Measurements from ENCODE around the gene KANSL1L. TPM values are rescaled to one million over a fixed set of nuclear protein-coding genes. Genes with fewer than 3 reads are reported as not detected.
"Not testable (repeated sequence)": the region's sequence is repeated elsewhere in the genome, so short reads cannot be mapped to it uniquely, and the experiment has no call there.

Gene KANSL1L, protein sequence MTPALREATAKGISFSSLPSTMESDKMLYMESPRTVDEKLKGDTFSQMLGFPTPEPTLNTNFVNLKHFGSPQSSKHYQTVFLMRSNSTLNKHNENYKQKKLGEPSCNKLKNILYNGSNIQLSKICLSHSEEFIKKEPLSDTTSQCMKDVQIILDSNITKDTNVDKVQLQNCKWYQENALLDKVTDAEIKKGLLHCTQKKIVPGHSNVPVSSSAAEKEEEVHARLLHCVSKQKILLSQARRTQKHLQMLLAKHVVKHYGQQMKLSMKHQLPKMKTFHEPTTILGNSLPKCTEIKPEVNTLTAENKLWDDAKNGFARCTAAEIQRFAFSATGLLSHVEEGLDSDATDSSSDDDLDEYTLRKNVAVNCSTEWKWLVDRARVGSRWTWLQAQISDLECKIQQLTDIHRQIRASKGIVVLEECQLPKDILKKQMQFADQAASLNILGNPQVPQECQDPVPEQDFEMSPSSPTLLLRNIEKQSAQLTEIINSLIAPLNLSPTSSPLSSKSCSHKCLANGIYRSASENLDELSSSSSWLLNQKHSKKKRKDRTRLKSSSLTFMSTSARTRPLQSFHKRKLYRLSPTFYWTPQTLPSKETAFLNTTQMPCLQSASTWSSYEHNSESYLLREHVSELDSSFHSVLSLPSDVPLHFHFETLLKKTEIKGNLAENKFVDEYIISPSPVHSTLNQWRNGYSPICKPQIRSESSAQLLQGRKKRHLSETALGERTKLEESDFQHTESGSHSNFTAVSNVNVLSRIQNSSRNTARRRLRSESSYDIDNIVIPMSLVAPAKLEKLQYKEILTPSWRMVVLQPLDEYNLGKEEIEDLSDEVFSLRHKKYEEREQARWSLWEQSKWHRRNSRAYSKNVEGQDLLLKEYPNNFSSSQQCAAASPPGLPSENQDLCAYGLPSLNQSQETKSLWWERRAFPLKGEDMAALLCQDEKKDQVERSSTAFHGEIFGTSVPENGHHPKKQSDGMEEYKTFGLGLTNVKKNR
- total RNA-seq (2014; rRNA removed; shearing (Covaris generic)), result 14.2 and 18.5 TPM in 2 replicates

DNA sequence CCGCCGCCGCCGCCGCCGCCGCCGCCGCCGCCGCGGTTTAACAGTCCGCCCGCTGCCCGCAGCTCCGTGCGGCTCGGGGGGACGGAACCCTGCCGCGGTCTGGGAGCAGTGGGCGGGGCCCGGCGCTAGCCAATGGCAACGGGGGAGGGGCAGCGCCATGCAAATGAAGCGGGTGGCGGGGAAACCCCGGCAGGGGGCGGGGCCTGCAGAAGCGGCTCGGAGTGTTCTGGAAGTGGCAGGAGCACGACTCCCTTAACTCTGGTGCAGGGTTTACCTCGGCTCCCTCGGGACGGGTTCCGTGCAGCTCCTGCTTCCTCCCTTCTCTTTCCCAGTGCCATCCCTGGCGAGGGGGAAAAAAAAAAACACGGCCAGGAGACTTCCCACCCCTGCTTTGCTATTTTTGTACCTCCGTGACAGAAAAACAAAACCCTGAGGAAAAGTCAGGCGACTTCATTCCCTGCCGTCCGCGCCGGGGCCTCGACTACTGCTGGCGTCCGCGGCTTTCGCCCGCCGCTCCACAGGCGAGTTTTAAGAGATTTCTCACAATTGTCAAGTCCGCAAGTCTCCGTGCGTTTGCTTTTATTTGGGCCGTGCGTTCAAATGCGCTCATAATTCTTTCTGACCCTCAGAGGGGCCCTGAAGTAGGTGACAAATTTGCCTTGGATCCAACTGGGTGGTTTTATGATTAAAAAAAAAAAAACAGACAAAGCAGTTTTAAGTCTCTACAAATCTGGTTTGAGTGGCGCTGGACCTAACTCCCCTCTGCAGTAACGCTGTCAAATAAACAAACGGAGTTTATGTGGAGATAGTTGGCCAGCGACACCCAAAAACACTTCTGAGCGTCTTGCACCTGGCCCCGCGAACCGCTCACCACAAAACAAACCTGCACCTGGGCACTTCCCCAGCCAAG lies at the start of gene KANSL1L:
TSS of gene KANSL1L (minus strand) at position 101 of the 910 bp plus-strand sequence. CDS start 16,827 bp downstream, outside the sequence.
- DNase-seq (ENCODE audit: low spot score), result peak; percentile 96

DNA sequence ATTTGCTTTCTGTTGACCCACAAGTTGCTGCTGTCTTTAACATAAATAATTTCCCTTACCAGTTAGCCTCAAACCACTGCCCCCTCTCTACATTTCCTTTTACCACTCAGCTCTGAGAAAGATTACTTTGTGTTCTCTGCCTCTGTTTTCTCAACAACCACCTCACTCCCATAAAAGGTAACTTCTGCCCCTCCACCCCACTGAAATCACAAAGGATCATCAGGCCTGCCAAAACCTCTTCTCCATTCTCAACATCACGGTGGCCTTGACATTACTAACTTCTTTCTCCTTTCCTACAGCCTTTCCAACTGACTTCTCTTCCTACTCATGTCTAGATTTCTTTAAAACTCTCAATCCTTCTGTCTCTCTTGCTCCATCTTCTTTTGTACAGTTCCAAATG lies 43.9 kb upstream of the KANSL1L start:
- DNase-seq (ENCODE audit: low spot score), result no peak

DNA sequence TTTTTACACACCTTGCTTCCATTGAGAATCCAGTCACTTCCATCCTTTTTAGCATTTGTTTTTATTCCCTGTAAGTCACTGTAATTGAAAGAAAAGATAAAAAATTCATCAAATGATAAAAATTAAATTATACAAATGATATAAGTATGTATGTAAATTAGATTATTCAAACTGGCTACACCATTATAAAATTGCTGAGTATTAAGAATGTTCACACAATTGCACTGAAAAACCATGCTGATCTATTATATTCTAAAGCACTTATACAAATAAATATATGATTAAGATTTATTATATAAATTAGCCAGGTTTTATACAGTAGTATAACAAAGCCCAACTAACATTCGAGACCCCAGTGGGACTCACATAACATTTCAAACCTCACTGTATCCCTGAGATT lies 39.0 kb upstream of the KANSL1L start:
- no peak for DNase-seq (ENCODE audit: low spot score)

DNA sequence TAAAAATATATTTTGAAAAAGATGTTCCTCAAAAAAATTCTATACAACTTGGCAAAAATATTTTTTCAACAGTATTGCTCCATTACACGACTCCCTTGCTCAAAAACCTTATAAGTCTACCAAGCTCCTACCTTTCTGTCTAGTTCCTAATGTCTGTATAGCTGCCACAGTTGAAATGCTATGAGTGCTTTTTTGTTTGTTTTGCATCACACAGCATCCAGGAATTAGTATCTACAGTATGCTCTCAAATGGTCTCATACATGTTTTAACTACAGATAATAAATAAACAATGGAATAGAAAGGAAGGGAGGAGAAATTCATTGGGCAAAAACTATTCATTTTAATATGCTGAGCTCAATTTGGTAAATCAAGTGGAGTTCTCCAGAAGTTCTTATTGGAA lies 36.7 kb upstream of the KANSL1L start:
- no peak for DNase-seq (ENCODE audit: low spot score)

DNA sequence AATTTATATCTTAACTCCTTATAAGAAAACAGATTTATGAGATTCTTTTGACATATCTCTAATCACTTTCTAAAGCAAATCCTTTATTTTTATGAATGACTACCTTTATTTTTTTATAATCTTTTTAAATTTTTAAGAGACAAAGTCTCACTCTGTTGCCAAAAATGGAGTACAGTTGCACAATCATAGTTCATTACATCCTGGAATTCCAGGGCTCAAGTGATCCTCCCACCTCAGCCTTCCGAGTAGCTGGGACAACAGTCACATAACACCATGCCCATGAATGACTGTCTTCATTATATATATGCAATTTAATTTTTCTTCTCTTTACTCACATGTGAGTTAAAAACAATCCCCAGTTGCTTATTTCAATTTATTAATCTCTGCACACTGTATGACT lies 32.3 kb upstream of the KANSL1L start:
- no peak for DNase-seq (ENCODE audit: low spot score)

DNA sequence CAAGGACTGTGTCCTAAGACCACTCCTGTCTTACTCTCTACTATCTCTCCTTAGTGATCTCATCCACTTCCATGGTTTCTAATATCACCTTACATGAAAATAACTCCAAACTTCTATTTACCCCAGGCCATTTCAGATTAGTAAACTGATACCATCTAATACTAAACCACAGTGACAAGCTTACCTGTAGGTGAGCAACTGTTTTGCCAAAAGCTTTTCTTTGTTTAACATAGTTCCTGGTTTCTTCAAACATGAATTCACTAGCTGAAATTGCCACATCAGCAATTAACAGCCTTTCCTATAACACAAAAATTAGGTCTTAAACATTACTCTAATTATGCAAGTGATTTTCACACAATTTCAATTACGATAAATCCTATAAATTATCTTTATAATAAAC lies 31.9 kb upstream of the KANSL1L start:
- DNase-seq (ENCODE audit: low spot score), result no peak

DNA sequence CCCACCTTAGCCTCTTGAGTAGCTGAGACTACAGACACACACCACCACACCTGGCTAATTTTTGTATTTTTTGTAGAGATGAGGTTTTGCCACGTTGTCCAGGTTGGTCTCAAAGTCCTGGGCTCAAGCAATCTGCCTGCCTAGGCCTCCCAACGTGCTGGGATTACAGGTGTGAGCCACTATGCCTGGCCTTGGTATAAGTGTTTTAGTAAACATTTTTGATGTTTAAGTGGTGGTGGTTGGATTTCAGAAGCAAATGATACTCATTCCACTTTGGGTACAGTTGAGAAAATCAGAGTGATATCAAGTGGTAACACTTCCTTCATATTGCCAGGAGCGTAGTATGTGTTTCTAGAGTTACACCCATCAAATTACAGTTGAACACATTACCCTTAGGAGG lies 28.6 kb upstream of the KANSL1L start:
- DNase-seq (ENCODE audit: low spot score), result no peak

DNA sequence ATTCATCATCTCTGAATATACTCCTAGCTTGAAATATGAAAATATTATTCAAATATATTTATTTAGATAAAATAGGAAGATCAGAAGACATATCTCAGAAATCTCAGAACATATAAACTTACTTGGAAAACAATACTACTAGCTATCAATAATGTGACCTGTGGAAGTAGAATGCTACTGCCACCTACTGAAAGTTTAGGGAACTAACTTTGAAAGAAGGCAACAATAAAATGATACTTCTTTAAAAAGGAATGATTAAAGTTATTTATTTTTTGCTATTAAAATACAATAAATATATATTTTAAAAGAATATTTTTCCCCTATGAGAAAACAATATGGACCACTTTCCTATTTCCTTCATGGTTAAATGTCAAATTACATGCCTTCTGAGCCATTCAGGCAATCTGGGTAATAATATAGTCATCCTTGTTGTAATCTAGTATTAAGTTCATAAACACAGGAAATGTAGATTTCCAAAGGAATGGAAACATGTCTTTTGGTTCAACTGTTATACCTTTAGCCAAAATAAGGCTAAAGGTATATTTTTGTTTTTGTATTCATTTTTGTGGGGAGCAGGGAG lies 28.1 kb upstream of the KANSL1L start:
- DNase-seq (ENCODE audit: low spot score), result peak; percentile 68

DNA sequence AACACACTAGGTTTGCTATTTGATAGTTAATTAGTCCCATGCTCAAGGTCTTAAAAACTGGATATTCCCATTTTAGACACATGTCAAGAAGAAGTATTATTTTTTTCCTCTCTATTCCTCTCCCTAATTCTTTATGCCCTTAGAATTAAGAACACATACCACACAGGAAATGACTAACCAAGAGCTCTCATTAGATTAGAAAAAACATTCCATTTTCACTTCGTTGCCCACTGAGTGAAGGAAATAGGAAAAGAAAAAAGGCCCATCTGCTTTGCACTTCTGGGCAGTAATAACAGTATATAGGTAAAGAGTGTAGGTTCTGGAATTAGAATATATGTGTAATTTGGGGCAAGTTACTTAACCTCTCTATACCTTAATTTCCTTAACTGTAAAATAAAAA lies 27.1 kb upstream of the KANSL1L start:
- no peak for DNase-seq (ENCODE audit: low spot score)

DNA sequence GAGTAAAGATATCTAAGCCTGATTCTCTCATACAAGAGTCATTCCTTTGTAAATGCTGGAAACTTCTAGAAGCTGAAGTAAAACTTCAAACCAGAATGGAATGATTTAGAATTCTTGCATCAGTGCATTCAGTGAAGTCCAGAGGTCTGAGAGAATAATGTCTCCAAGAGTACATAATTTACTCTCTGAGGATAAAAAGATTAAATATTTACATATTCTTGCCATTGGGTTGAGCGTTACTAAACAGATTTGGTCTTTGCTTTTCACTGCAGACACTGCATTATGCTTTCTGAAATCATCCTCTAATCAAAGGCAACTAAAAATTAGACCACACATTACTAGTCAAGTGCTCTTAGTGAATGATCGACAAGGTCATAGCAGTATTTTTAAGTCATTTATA lies 26.5 kb upstream of the KANSL1L start:
- no peak for DNase-seq (ENCODE audit: low spot score)

DNA sequence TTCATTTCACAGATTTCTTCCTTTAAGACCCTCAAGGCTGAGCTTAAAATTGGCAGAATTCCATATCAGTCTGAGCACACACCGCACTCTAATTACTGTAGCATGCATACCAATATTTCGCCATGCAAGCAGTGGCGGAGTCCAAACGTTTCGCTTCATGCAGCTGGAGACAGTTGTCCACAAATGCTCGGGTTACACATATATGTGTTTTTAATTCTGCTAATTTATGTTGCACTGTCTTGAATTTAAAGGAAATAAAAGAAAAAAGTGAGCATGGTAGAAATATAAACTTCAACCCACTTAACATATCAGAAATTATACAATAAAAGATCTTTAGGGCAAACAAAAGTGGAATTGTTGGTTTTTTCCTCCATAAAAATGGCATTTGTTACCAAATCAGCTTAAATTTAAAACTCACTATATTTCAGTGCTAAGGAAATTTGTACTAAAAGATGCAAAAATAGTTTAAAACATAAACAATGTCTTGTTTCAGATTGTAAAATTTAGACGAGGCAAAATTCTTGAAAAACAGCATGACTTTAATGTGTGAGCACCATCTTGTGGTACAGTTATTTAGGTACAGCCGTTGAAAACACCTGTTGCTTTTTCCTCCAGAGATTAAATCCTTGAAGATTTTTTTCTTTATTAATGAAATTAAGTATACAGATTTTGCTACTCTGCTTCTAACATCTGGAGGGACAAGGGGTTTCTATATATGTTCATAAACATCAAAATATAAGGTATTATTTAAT lies 24.1 kb upstream of the KANSL1L start:
- peak; percentile 57 for DNase-seq (ENCODE audit: low spot score)

DNA sequence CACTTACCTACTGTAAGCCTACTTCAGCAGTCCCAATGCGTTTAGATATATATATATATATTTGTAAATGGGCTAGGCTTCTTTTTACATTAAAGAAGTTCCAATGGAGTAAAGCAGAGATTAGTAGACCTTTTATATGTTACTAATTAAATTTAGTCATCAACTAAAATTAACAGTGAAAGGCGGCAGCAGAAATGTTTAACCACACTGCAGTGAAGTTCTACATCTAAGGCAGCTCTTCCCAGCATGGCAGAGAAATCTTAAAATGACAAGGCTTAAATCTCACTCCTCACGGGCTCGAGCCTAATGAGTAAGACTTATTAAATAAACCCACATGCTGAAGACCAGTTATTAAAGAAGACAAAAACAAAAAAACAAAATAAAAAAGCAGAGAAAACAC lies 19.1 kb upstream of the KANSL1L start:
- peak; percentile 74 for DNase-seq (ENCODE audit: low spot score)

DNA sequence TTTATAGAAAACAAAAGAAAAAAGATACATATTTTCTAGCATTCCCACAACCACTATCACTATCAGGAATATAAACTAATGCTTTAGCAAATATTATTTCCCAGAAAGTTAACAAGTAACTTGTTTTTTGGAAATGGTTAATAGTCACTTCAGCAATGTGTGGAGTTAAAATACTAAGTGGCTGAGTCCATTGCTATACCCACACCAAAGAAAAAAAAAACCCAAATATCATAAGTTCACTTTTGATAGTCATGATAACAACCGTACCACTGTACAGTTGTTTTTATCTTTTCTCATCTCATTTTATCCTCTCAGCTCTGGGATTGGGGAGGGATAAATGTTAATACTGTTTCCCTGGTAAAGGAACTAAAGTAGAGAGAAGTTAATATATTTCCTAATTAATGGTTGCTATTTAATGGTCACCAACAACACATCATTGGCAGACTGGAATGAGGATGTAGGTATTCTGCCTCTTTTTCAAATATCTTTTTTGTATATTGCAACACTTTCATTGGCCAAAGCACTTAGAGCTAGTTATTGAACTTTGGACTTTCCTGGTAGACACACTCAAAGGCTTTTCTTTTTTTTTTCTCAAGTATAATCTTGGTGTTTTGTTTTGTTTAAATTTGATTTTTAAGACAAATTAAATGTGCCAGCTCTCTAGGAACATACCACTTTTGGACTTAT lies 18.4 kb upstream of the KANSL1L start:
- DNase-seq (ENCODE audit: low spot score), result peak; percentile 82

DNA sequence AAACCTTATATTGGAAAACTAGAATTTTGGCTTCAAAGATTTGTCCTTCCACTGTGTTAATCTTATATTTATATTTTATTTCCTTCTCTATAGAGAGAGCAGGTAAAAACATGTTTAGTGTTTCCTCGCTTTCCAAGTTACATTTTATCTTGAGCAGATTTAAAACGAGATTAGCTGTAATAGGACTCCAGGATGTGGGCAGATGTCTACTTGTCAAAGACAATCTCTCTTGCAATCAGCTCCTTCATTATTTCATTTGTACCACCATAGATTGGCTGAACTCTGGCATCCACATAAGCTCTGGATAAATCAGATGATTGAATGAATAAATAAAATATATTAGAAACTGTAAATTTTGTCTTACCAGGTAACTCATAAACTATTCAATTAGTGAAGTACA lies 17.5 kb upstream of the KANSL1L start:
- DNase-seq (ENCODE audit: low spot score), result peak; percentile 61

DNA sequence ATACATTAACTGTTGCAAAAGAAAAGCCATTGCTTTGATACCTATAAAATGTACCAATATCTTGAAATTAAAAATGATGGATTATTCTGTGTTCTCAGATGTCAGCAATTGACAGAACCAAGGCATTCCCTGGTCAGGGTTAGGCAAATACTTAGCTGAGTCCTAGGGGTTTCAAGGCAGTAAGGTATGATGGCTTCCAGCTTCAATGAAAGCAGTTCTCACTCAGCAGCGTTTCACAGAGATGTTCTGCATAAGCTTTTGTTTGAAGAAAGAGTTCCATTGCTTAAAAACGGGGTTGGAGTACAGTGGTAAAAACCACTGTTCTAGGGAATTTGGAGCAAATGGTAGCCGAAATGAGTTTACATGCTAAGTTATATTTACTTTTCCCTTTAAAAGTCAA lies 17.0 kb upstream of the KANSL1L start:
- peak; percentile 30 for DNase-seq (ENCODE audit: low spot score)

DNA sequence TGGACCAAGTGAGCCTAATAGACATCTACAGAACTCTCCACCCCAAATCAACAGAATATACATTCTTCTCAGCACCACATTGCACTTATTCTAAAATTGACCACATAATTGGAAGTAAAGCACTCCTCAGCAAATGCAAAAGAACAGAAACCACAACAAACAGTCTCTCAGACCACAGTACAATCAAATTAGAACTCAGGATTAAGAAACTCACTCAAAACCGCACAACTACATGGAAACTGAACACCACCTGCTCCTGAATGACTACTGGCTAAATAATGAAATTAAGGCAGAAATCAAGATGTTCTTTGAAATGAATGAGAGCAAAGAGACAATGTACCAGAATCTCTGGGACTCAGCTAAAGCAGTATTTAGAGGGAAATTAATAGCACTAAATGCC lies 12.7 kb upstream of the KANSL1L start:
- DNase-seq (ENCODE audit: low spot score), result not testable (repeated sequence)

DNA sequence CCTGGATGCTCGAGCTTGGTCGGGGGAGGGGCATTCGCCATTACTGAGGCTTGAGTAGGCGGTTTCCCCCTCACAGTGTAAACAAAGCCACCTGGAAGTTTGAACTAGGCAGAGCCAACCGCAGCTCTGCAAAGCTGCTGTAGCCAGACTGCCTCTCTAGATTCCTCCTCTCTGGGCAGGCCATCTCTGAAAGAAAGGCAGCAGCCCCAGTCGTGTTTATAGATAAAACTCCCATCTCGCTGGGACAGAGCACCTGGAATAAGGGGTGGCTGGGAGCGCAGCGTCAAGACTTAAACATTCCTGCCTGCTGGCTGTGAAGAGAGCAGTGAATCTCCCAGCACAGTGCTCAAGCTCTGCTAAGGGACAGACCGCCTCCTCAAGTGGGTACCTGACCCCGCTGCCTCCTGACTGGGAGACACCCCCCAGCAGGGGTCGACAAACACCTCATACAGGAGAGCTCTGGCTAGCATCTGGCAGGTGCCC lies 10.4 kb upstream of the KANSL1L start:
- not testable (repeated sequence) for DNase-seq (ENCODE audit: low spot score)

DNA sequence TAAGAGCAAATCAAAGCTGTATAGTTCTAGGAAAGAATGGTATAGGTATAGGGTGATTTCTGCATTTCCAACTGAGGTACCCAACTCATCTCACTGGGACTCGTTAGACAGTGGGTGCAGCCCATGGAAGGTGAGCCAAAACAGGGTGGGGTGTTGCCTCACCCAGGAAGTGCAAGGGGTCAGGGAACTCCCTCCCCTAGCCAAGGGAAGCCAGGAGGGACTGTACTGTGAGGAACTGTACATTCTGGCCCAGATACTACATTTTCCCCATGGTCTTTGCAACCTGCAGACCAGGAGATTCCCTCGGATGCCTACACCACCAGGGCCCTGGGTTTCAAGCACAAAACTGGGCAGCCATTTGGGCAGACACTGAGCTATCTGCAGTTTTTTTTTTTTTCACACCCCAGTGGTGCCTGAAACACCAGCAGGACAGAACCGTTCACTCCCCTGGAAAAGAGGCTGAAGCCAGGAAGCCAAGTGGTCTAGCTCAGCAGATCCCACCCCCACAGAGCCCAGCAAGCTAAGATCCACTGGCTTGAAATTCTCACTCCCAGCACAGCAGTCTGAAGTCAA lies 9.9 kb upstream of the KANSL1L start:
- DNase-seq (ENCODE audit: low spot score), result not testable (repeated sequence)

DNA sequence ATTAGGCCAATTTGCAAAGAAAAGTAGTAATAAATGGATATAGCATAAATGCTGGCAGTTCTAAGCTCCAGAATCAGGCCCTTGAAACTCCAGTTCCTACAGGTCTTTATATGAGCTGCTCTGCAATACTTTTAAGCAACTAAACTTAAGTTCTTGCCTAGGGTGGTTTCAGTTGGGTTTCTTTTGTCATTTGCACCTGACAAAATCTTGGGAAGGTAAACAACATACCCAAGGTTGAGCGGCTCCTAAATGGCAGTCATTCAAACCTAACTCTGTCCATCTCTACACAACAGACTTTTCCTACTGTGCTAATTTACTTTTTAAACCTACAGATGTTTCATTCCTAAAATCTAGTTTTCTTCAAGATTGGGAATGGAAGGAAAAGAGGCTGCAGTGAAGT lies 9.3 kb upstream of the KANSL1L start:
- DNase-seq (ENCODE audit: low spot score), result no peak

All from HT-29 (cell line).